ENCODE data around the gene NKX6-2. TPM values are rescaled to one million over a fixed set of nuclear protein-coding genes. Genes with fewer than 3 reads are reported as not detected.

NKX6-2 gene
- total and polyA plus RNA-seq, 4 donors, result 0.06 to 0.11 TPM; not detected in 2

GRCh38 chr10:132746386-132746785, 39.6 kb downstream of the NKX6-2 start:
- H3K4me1 ChIP-seq (ENCODE audit: control insufficient read depth in 5 of 5, insufficient read depth in 5 of 5, low read length in 5 of 5), result no peaks in the 10 kb centered on the region
- no peak for TF ChIP-seq CTCF (IDR thresholded peaks at IDR 0.05; ENCODE audit: control extremely low read depth, extremely low read depth)
- WGBS, 2 donors, result 91 to 95% methylated on average over 14 of the region's 14 CpGs
- H3K4me3 ChIP-seq, result no peak overlapping the region
- peaks cover 0 to 23% (median 2%) of the 10 kb centered on the region in 4 donors for H3K36me3 ChIP-seq (ENCODE audit: control insufficient read depth in 4 of 4, insufficient read depth in 4 of 4, low read length in 4 of 4)
- ATAC-seq (ENCODE audit: insufficient read depth, low FRiP score) (no peak), DNase-seq (no peak)
- no peaks in the 10 kb centered on the region for H3K9me3 ChIP-seq (ENCODE audit: control insufficient read depth in 4 of 4, insufficient read depth in 3 of 4, low read length in 3 of 4)
- no peak overlapping the region for H3K9ac ChIP-seq (ENCODE audit: insufficient read depth in 1 of 2, low read length in 2 of 2)
- no peaks in the 10 kb centered on the region for H3K27me3 ChIP-seq (ENCODE audit: control insufficient read depth in 3 of 3, insufficient read depth in 3 of 3, low read length in 2 of 3)
- H3K27ac ChIP-seq (ENCODE audit: low read depth in 1 of 2, low read length in 1 of 2), result no peak overlapping the region

GRCh38 chr10:132745971-132746370, 40.0 kb downstream of the NKX6-2 start:
- DNase-seq (no peak), ATAC-seq (ENCODE audit: insufficient read depth, low FRiP score) (no peak)
- H3K36me3 ChIP-seq (ENCODE audit: control insufficient read depth in 4 of 4, insufficient read depth in 4 of 4, low read length in 4 of 4), result peaks cover 0 to 19% (median 2%) of the 10 kb centered on the region in 4 donors
- no peak overlapping the region for H3K4me3 ChIP-seq
- no peak overlapping the region for H3K27ac ChIP-seq (ENCODE audit: low read depth in 1 of 2, low read length in 1 of 2)
- H3K4me1 ChIP-seq (ENCODE audit: control insufficient read depth in 5 of 5, insufficient read depth in 5 of 5, low read length in 5 of 5), result no peaks in the 10 kb centered on the region
- H3K27me3 ChIP-seq (ENCODE audit: control insufficient read depth in 3 of 3, insufficient read depth in 3 of 3, low read length in 2 of 3), result no peaks in the 10 kb centered on the region
- TF ChIP-seq CTCF (IDR thresholded peaks at IDR 0.05; ENCODE audit: control extremely low read depth, extremely low read depth), result no peak
- WGBS, 2 donors, result 96 to 97% methylated on average over 13 of the region's 13 CpGs
- no peak overlapping the region for H3K9ac ChIP-seq (ENCODE audit: insufficient read depth in 1 of 2, low read length in 2 of 2)
- H3K9me3 ChIP-seq (ENCODE audit: control insufficient read depth in 4 of 4, insufficient read depth in 3 of 4, low read length in 3 of 4), result no peaks in the 10 kb centered on the region

- no peaks in the 10 kb centered on the region for H3K4me1 ChIP-seq (ENCODE audit: control insufficient read depth in 5 of 5, insufficient read depth in 5 of 5, low read length in 5 of 5)
- no peak for TF ChIP-seq CTCF (IDR thresholded peaks at IDR 0.05; ENCODE audit: control extremely low read depth, extremely low read depth)
- ATAC-seq (ENCODE audit: insufficient read depth, low FRiP score) (no peak), DNase-seq (no peak)
- 93 to 98% methylated on average over 17 of the region's 17 CpGs for WGBS, 2 donors
- no peaks in the 10 kb centered on the region for H3K9me3 ChIP-seq (ENCODE audit: control insufficient read depth in 4 of 4, insufficient read depth in 3 of 4, low read length in 3 of 4)
- no peak overlapping the region for H3K9ac ChIP-seq (ENCODE audit: insufficient read depth in 1 of 2, low read length in 2 of 2)
- peaks cover 0 to 15% (median 2%) of the 10 kb centered on the region in 4 donors for H3K36me3 ChIP-seq (ENCODE audit: control insufficient read depth in 4 of 4, insufficient read depth in 4 of 4, low read length in 4 of 4)
- H3K27ac ChIP-seq (ENCODE audit: low read depth in 1 of 2, low read length in 1 of 2), result no peak overlapping the region
- H3K27me3 ChIP-seq (ENCODE audit: control insufficient read depth in 3 of 3, insufficient read depth in 3 of 3, low read length in 2 of 3), result no peaks in the 10 kb centered on the region
- H3K4me3 ChIP-seq, result no peak overlapping the region
Measured at GRCh38 chr10:132745511-132745910, 40.4 kb downstream of the NKX6-2 start.

GRCh38 chr10:132744839-132745238, 41.1 kb downstream of the NKX6-2 start:
- DNase-seq (no peak), ATAC-seq (ENCODE audit: insufficient read depth, low FRiP score) (no peak)
- Histone ChIP-seq H3K9ac (ENCODE audit: insufficient read depth in 1 of 2, low read length in 2 of 2) (no peak overlapping the region), H3K27ac (ENCODE audit: low read depth in 1 of 2, low read length in 1 of 2) (no peak overlapping the region), H3K4me1 (ENCODE audit: control insufficient read depth in 5 of 5, insufficient read depth in 5 of 5, low read length in 5 of 5) (no peaks in the 10 kb centered on the region), H3K36me3 (ENCODE audit: control insufficient read depth in 4 of 4, insufficient read depth in 4 of 4, low read length in 4 of 4) (peaks cover 0 to 10% (median 2%) of the 10 kb centered on the region in 4 donors), H3K4me3 (no peak overlapping the region), H3K9me3 (ENCODE audit: control insufficient read depth in 4 of 4, insufficient read depth in 3 of 4, low read length in 3 of 4) (no peaks in the 10 kb centered on the region), H3K27me3 (ENCODE audit: control insufficient read depth in 3 of 3, insufficient read depth in 3 of 3, low read length in 2 of 3) (no peaks in the 10 kb centered on the region)
- 93 to 99% methylated on average over 19 of the region's 19 CpGs for WGBS, 2 donors
- no peak for TF ChIP-seq CTCF (IDR thresholded peaks at IDR 0.05; ENCODE audit: control extremely low read depth, extremely low read depth)

Data from lung (tissue), 12 donors.